Right lobe of liver (tissue), 6 donors: ENCODE measurements around the gene CYTH1. TPM values are rescaled to one million over a fixed set of nuclear protein-coding genes. Genes with fewer than 3 reads are reported as not detected.

ENCODE experiments used
- ATAC-seq, 4 donors: fragments of 200-7000 bp; cut with Tn5 transposase; one replicate each; pipeline ENCODE4 v1.9.1; 2020; ENCODE audit warnings: mild to moderate bottlenecking in 4 of 4, moderate library complexity in 4 of 4
- DNase-seq, 3 donors: peaks; one replicate each; pipeline ENCODE4 v3.0.0-alpha.2; 2020
- H3K27ac ChIP-seq, 3 donors: fragments of 200-600 bp; one replicate each; pipeline ENCODE4 v1.8.0; 2022
- H3K27me3 ChIP-seq, 2 donors: fragments of 200-600 bp; one replicate each; pipeline ENCODE4 v1.8.0; 2022
- H3K36me3 ChIP-seq, 4 donors: fragments of 200-600 bp; sonication (generic) in 1 of 4; one replicate each; pipeline versions ENCODE4 v1.5.1 to v1.8.0; 2017 to 2022; ENCODE audit warnings: control low read depth in 1 of 4
- H3K4me1 ChIP-seq, 4 donors: fragments of 200-600 bp; sonication (generic) in 1 of 4; one replicate each; pipeline versions ENCODE4 v1.5.1 to v1.8.0; 2017 to 2022; ENCODE audit warnings: control low read depth in 1 of 4
- H3K4me3 ChIP-seq, 3 donors: fragments of 200-600 bp; one replicate each; pipeline ENCODE4 v1.8.0; 2022
- H3K9me3 ChIP-seq, 4 donors: fragments of 200-600 bp; sonication (generic) in 1 of 4; one replicate each; pipeline versions ENCODE4 v1.5.1 to v1.8.0; 2017 to 2022; ENCODE audit warnings: control low read depth in 1 of 4
- CTCF ChIP-seq, 4 donors: fragments of 200-600 bp in 3 of 4; fragments of 450-650 bp in 1 of 4; IDR thresholded peaks; one replicate each; pipeline versions ENCODE4 v1.5.1 to v1.8.0; 2016 to 2022; ENCODE audit warnings: antibody characterized with exemption in 4 of 4, mild to moderate bottlenecking in 2 of 4
- POLR2A ChIP-seq: fragments of 450-650 bp; IDR thresholded peaks from one replicate; pipeline ENCODE4 v1.6.1; 2017; ENCODE audit warnings: antibody characterized with exemption, mild to moderate bottlenecking
- WGBS: methylation state at CpG from one replicate; pipeline ENCODE4 v1.1.6; 2018; ENCODE audit warnings: low coverage, low lambda C conversion rate; ENCODE audit not compliant: insufficient coverage; ENCODE audit errors: missing lambda C conversion rate; 5-methylcytosine and 5-hydroxymethylcytosine counted together
- intact Hi-C, 2 donors: fragments of 100-400 bp; cut with DNase I; formaldehyde crosslinking; loops; one replicate each; pipeline versions ENCODE4 v1.11.2 to v1.14.1; 2022
- total RNA-seq, 6 experiments: library from RNA; depleted of rRNA in 2 of 6; stranded (reverse); fragments of >200 nt in 2 of 6; fragmentation: NEBNext Ultra II Directional in 3 of 6; extraction: Animal tissue kit (Norgen Biotek cat#: 25700) in 3 of 6; gene quantifications; one replicate each; pipeline versions ENCODE4 v1.1.0 to v1.2.4, GENCODE V29; 2016 to 2023
- donor health status: DM: no; HTN: yes; CAD: no.
- donor health status: DM: no; HTN: no; CAD: no.
- donor health status: DM: no; HTN: no; CAD: no.
- donor health status: DM: no; HTN: yes; CAD: no.
- donor health status: DM: no; HTN: yes; CAD: no.

The CYTH1 gene
- total RNA-seq, 6 experiments from 2014 or later, result 14.8 to 46.2 (median 28.8) TPM

- H3K27me3 ChIP-seq, result no peaks in the 10 kb centered on the region
- H3K36me3 ChIP-seq, result peaks cover 0 to 28% (median 0%) of the 10 kb centered on the region in 4 donors
- intact Hi-C loops, result no loop called here
- H3K9me3 ChIP-seq, result no peaks in the 10 kb centered on the region
- no peak overlapping the region for H3K27ac ChIP-seq
- DNase-seq, result no peak
- no peak for TF ChIP-seq POLR2A
- no peak for TF ChIP-seq CTCF (IDR thresholded peaks at IDR 0.05)
- 100% methylated on average over 3 of the region's 4 CpGs for WGBS
- no peak for ATAC-seq
- H3K4me3 ChIP-seq, result no peak overlapping the region
- H3K4me1 ChIP-seq, result peaks cover 0 to 30% (median 7%) of the 10 kb centered on the region in 4 donors
Observed at GRCh38 chr17:78710607-78711006, 71.5 kb downstream of the CYTH1 start.

- DNase-seq (no peak), ATAC-seq (no peak)
- Histone ChIP-seq H3K27ac (no peak overlapping the region), H3K36me3 (peaks cover 0 to 35% (median 0%) of the 10 kb centered on the region in 4 donors), H3K4me3 (no peak overlapping the region), H3K9me3 (no peaks in the 10 kb centered on the region), H3K27me3 (no peaks in the 10 kb centered on the region), H3K4me1 (peaks cover 0 to 22% (median 3%) of the 10 kb centered on the region in 4 donors)
- intact Hi-C loops, result loop anchor here in 1 of 2 donors (10.0 kb wide), 1 partner anchor 215 kb away; no protein-coding TSS in a partner anchor
- 67% methylated on average over 4 of the region's 4 CpGs for WGBS
- TF ChIP-seq POLR2A, result no peak
- no peak for TF ChIP-seq CTCF (IDR thresholded peaks at IDR 0.05)
Observed at GRCh38 chr17:78709751-78710181, 72.3 kb downstream of the CYTH1 start.

- no peak for TF ChIP-seq POLR2A
Observed at GRCh38 chr17:78709119-78709681, 72.9 kb downstream of the CYTH1 start.

GRCh38 chr17:78708510-78708973 is 73.5 kb downstream of the CYTH1 start:
- Histone ChIP-seq H3K9me3 (no peaks in the 10 kb centered on the region), H3K36me3 (peaks cover 0 to 44% (median 0%) of the 10 kb centered on the region in 4 donors), H3K27me3 (no peaks in the 10 kb centered on the region), H3K4me1 (peaks cover 0 to 18% (median 3%) of the 10 kb centered on the region in 4 donors), H3K27ac (peak overlapping the region in 1 of 3 donors; percentile 6), H3K4me3 (no peak overlapping the region)
- WGBS, result 6% methylated on average over 3 of the region's 6 CpGs
- peak; percentile 75 to 91 (median 87) for TF ChIP-seq CTCF (IDR thresholded peaks at IDR 0.05)
- TF ChIP-seq POLR2A, result no peak
- ATAC-seq, result peak; percentile 97 to 99 (median 98)
- intact Hi-C loops, result loop anchor here in 1 of 2 donors (10.0 kb wide), 1 partner anchor 214 kb away; no protein-coding TSS in a partner anchor
- DNase-seq, result peak; percentile 74 to 81 (median 80)

More at GRCh38 chr17:78709119-78709681, 72.9 kb downstream of the CYTH1 start:
- no peaks in the 10 kb centered on the region for H3K27me3 ChIP-seq
- peaks cover 0 to 41% (median 0%) of the 10 kb centered on the region in 4 donors for H3K36me3 ChIP-seq
- no peak overlapping the region for H3K27ac ChIP-seq
- WGBS, result 72% methylated on average over 2 of the region's 10 CpGs
- no peak for DNase-seq
- intact Hi-C loops, result loop anchor here in 1 of 2 donors (10.0 kb wide), 1 partner anchor 214 kb away; no protein-coding TSS in a partner anchor
- H3K9me3 ChIP-seq, result no peaks in the 10 kb centered on the region
- no peak overlapping the region for H3K4me3 ChIP-seq
- ATAC-seq, result no peak
- peaks cover 0 to 18% (median 3%) of the 10 kb centered on the region in 4 donors for H3K4me1 ChIP-seq

- DNase-seq, result no peak
- no peak for TF ChIP-seq POLR2A
- no peak for TF ChIP-seq CTCF (IDR thresholded peaks at IDR 0.05)
- Histone ChIP-seq H3K27me3 (no peaks in the 10 kb centered on the region), H3K27ac (peak overlapping the region in 1 of 3 donors; percentile 6), H3K36me3 (peaks cover 0 to 44% (median 0%) of the 10 kb centered on the region in 4 donors), H3K9me3 (no peaks in the 10 kb centered on the region), H3K4me1 (peaks cover 0 to 18% (median 3%) of the 10 kb centered on the region in 4 donors), H3K4me3 (no peak overlapping the region)
- intact Hi-C loops, result loop anchor here in 1 of 2 donors (10.0 kb wide), 1 partner anchor 213 kb away; no protein-coding TSS in a partner anchor
- WGBS, result 87% methylated on average over 7 of the region's 7 CpGs
- ATAC-seq, result no peak
Observed at GRCh38 chr17:78707923-78708322, 74.2 kb downstream of the CYTH1 start.
